Glomerular visceral epithelial cell (primary cell): ENCODE data around the gene LPCAT1.
"Not testable (repeated sequence)": the region's sequence is repeated elsewhere in the genome, so short reads cannot be mapped to it uniquely, and the experiment has no call there.

Source experiments
- DNase-seq: peaks from one replicate; pipeline ENCODE4 v3.0.0-alpha.2; 2016; ENCODE audit errors: extremely low spot score

LPCAT1 gene

DNA sequence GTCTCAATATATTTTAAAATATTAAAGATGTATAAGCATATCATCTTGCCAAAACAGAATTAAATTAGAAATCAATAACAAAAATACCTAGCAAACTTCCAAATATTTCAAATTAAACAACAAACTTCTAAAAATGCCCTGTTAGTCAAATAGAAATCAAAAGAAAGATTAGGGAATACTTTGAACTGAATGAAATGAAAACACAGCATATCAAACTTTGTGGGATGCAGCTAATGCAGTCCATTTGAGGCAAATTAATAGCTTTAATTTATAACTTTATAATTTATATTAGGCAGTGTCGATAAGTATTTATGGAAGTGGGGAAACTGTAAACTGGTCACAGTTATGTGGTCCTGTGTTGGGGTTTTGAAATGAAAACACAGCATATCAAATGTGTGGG, 95.7 kb downstream of the LPCAT1 start:
- no peak for DNase-seq

DNA sequence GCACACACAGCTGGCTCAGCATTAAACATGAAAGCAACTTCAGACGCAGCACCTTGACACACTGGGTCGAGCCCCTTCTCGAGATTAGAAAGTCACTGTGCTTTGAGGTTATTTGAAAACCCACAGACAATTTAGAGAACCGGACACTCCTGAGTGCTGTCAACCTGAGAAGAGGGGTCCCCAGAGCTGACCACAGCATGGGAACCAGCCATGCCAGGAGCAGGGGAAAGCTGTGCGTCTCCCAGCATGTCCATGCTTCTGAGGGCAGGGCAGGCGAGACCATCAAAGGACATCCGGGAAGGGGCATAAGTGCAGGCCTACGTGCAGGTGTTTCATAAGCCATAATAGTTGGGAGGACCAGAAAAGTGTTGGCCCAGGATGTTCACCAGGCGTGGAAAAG, 99.0 kb downstream of the LPCAT1 start:
- DNase-seq: no peak

DNA sequence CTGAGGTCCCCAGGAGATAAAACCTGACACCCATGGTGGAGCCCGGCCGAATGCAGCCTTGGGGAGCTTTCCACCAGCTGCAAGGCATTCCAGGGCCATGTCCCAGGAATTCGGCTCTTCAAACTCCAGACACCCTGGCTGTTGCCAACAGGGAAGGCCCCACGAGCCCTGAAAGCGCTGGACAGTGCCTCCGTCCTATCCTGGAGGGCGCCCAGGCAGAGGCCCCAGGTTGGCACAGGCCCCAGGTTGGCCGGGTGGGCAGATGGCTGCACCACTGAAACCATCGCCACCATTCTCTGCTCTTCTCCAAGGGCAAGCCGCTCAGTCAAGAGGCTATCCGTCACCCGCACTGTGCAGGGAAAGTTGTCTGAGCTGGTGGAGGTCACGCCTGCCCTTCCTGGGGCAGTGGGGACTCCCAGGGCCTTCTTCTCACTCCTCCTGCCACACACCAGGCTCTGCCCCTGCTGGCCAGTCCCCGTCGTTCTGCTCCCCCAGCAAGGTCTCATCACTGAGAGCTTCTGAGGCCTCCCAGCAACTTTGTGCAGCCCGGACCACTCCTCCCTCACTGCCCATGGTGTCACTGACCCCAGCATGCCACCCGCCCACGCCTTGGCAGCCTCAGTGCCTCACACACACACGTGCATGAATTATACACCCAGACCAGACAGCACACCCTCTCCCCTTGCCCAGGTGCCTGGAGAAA, 99.7 kb downstream of the LPCAT1 start:
- no peak for DNase-seq

DNA sequence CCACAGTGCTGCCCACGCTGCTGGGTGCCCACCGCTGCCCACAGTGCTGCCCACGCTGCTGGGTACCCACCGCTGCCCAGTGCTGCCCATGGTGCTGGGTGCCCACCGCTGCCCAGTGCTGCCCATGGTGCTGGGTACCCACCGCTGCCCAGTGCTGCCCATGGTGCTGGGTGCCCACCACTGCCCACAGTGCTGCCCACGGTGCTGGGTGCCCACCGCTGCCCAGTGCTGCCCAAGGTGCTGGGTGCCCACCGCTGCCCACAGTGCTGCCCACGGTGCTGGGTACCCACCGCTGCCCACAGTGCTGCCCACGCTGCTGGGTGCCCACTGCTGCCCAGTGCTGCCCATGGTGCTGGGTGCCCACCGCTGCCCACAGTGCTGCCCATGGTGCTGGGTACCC, 101.2 kb downstream of the LPCAT1 start:
- DNase-seq: not testable (repeated sequence)

DNA sequence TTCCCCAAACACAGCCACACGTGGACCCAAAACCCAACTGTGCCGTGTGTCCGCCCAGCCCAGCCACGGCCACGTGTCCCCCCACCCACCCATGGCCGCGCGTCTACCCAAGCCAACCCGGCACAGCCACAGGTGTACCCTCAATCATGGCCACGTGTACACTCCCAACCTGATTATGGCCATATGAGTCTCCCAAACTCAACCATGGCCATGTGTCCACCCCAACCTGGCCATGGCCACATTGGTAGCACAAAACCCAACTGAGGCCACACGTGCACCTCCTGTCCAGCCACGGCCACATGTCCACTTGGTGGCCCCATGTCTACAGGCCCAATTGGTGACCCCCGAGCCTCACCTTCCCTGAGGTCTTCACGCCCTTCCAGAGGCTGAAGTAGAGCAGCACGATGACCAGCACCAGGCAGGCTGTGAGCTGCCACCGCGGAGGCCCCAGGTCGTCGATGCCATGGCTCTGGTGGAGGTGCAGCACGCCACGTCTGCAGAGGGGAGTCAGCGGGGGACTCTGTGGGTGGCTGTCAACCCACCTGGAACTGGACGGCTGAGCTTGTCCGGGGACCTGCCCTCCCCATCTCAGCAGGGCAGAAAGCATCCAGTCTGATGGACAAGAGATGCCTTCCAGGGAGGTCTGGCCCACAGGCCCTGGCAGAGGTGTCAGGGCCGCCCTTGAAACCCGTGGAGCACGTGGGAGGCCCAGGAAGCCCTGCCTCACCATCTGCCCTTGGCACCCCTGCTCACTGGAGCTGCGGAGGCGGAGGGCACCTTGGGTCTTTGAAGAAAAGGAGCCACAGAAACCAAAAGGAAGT, 102.0 kb downstream of the LPCAT1 start:
- no peak for DNase-seq

DNA sequence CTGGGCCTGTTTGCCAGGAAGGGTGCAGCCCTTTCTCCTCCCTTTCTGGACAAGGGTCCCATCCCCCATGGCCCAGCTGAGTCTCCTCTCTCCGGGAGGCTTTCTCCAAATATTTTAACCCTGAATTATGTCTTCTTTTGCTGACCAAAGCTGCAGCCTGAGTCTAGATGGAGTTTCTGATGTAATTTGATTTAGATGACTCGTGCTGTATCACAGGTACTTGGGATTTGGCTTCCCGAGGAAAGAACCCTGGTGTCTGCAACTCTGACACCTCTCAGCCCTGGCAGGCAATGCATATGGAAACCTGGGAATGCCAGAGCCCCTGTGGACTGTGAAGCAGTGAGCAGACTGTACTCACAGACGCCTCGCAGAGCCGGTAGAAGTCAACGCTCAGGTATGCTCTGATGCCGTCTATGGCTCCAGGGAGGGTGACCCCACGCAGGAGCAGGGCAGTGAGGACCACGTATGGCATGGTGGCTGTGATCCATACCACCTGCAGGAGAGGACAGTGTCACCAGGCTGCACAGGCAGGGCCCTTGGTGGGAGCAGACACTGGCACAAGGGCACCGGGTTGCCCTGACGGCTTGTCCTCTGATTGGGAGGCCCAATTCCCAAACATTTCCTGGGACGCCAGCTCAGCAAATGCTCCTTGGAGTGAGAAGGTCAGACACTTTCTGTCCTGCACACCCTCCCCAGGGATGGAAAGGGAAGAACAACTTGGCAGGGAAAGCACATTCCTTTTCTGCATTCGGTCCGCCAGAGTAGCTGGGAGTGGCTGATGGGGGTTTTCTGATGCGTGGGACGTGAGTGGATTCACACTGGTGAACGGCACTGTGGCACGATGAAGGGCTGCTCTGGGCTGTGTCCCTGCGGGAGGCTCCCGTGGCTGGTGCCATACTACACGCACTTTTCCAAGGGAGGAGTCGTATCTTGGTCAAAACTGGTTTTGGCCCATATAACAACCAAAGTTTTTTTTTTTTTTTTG, 103.3 kb downstream of the LPCAT1 start:
- no peak for DNase-seq

DNA sequence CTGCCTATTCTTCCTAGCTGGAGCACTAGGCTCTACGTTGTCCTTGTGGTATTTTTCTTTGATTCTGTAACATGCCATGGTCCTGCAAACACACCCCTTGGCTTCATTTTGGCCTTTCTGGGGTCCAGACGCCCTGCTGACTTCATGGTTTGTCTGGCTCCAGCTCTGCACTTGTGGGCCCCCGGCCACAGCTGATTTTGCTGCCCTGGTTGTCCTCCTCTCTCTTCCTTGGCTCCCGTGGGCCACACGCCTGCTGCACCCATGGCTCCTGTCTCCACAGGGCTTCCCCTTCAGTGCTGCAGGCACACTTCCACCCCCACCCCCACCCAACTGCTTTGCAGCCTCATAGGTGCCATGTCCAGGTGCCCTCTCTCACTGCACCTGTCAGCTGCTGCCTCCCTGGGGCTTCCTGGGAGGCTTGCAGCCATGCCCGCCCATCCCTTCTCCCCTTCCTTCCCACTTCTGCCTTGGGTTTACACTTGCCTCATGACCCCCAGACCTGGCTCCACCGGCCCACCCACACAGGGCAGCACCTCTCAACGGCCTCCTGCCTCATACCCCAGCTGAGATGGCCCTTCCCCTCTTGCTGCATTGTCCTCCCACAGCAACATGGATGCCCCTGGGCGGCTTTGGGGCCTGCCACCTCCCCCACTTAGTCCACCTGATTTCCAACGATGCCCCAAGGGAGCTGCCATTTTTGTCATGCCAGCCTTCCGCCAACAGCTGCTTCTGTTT, 104.1 kb downstream of the LPCAT1 start:
- no peak for DNase-seq

DNA sequence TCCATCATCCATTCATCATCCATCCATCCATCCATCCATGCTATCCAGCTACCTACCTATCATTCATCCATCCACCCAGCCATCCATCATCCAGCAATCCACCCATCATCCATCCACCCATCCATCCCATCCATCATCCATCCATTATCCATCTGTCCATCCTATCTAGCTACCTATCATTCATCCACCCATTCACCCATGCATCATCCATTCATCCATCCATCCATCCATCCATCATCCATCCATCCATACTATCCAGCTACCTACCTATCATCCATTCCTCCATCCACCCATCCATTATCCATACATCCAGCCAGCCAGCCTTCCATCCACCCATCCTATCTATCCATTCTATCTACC, 104.9 kb downstream of the LPCAT1 start:
- no peak for DNase-seq

DNA sequence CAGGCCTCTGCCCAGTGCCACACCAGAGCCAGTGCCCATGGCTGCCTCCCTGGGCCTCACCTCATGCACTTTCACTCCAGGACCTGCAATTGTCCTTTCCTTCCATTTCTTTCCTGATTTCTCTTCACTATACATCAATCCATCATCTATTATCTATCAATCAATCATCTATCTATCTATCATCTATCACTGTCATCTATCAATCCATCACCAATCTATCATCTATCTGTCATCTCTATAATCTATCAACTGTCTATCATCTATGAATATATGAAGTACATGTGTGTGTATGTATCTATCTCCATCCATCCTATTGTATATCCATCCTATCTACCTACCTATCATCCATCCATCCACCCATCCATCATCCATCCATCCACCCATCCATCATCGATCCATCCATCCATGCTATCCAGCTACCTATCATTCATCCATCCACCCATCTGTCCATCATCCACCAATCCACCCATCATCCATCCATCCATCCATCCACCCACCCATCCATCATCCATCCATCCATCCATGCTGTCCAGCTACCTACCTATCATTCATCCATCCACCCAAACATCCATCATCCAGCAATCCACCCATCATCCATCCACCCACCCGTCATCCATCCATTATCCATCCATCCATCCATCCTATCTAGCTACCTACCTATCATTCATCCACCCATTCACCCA, 105.4 kb downstream of the LPCAT1 start:
- no peak for DNase-seq

DNA sequence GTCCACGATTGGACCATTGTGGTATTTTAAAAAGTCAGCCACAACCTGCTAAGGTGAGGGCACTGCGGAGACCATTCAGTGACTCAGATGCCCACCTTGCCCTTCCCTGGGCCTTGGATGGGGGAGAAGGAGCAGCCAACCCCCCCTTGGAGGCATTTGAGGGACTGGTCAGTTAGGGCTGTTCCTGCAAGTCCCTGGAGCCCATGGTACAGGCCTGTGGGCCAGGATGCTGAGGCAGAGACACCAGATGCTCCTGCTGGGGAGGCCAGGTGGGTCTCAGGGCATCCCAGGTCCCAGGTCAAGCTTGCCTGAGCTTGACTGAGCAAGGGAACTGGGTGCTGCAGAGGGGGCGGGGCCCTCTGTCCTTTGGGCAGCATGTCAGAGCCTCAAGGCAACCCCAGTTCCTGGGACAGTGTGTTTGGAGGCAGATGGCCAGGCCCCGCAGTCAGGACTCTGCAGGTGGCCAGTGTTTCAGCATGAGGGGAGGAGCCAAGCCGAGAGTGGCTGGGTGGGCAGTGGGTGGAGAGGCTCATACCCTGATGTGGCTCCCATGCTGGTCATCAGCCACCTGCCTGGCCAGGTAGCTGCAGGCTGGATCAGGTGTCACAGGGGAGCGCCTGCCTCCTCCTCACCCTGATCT, 106.1 kb downstream of the LPCAT1 start:
- no peak for DNase-seq

DNA sequence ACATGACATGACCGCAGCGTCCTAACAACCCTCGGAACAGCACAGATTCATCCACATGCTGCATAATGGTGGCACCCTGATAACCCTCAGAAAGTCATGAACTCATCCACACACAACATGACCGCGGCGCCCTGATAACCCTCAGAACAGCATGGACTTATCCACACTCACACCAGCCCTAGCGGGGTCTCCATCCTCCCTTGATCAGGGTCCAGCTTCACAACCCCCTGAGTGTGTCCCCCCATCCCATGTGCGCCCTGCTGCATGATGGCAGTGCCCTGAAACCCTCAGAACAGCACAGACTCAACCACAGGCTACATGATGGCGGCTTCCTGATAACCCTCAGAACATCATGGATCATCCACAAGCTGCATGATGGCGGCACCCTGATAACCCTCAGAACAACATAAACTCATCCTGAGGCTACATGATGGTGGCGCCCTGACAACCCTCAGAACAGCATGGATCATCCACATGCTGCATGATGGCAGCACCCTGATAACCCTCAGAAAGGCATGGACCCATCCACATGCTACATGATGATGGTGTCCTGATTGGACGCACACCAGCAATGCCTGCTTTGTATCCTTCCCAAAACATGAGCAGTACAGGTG, 106.8 kb downstream of the LPCAT1 start:
- DNase-seq: no peak

DNA sequence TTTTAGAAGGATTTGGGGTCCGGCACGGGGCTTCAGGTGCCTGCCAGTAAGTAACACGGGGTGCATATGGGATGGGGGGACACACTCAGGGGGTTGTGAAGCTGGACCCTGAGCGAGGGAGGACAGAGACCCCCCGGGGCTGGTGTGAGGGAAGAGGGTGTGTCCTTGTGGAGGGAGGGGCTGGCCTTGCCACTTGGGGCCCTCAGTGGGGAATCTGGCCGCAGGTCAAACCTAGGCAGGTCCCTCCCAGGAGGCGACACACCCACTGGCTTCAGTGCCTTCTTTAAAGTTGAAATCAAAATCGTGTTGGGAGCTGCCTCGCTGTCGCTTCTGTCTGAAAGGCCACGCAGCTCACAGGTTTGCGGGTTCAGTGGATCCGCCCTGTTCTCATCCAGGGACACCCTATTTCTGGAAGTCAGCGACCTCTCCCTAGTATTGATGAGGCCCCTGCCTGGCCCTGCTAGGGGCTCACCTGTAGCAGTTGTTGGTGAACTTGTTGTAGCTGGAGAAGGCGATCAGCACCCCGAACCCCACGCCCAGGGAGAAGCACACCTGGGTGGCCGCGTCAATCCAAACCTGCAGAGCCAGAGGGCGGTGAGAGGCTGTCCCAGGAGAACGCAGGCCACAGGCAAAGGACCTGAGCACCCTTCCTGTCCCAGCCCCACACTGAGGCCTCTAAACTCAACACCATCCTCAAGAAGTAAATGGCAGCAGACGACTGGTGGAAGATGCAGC, 108.0 kb downstream of the LPCAT1 start:
- no peak for DNase-seq

DNA sequence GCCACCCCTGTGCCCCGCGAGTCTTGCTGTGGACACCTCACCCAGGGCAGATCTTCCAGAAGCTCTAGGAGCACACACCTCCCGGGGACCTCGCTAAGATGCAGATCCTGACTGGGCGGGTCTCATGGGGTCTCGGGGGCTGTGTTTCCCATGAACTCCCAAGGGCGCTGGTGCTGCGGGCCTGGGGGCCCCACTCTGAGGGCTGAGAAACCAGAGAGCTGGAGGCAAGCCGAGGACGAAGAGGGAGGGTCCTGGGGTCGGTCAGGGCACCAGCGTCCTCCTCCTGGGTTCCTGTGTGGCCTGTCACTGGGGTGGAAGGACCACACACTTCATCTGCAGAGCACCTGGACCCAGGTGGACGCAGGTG, 108.7 kb downstream of the LPCAT1 start:
- no peak for DNase-seq

DNA sequence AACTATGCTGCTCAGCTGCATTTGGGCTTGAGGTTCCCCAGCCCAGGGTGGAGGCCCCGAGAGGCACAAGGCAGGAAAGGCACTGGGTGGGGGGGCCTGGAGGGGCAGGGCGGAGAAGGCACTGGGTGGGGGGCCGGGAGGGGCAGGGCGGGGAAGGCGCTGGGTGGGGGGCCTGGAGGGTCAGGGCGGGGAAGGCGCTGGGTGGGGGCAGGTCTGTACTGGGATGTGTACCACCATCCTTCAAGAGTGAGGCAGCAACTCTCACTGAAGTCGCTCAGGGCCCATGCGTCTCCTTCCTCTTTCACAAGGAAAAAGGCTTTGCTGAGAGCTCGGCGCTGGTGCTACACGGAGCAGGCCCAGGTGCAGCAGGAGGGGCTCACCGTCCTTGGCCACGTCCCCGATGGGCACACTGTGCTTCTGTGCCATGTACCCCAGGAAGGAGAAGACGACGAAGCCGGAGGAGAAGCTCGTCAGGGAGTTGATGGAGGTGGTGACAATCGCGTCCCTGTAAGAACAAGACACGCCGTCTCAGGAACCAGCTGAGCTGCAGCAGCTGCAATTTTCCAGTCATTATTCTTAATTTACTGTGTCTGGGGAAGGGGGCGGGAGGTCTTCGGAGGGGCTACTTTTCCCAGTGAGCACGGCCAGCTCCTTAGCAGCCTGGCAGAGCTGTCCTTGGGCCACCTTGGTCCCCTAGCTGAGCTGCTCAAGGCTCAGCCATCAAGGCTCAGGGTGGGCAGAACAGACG, 109.3 kb downstream of the LPCAT1 start:
- DNase-seq: no peak

DNA sequence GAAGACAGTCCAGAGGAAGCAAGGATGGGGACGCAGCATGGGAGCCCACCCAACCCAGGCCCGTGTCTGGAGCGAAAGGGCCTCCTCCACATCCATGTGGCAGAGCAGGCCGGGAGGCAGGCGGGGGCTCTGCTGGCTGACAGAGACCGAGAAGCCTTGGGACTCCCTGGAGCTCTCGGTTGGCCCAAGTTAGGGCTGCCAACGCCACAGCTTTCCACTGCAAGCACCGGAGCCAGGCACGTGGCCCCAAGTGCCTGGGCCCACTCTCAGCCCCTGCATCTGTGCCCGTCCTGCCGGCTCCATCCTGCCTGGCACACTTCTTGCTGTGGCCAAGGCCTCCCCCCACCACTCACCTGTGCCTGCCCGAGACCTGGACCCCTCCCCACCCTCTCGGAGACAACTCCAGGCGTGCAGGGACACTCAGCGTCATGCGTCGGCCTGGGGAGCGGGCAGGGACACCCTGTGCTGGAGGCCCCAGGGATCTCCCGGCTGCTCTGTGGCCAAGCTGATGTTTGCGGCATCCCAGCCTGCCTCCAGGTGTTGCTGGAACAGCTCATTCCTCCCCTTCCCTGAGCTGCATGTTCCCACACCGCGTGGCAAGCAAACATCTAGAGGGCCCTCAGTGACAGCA, 110.0 kb downstream of the LPCAT1 start:
- DNase-seq: no peak

DNA sequence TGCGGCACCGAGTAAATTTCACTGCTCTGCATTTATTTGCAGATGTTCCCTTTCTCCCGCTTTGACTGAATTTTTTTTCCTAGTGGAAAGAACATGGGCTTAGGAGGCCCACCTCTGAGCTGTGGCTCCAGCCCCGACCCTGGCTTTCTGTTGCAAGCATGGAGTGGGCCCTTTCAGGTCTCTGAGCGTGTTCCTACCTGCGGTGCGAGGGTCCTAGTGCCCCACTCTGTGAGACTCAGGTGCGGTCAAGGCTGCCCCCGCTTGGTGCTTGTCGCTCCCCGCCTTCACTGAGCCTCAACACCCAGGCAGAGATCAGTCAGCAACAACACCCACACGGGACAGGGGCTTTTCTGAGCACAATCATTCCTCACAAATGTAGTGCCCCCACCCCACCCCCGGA, 110.5 kb downstream of the LPCAT1 start:
- DNase-seq: no peak

DNA sequence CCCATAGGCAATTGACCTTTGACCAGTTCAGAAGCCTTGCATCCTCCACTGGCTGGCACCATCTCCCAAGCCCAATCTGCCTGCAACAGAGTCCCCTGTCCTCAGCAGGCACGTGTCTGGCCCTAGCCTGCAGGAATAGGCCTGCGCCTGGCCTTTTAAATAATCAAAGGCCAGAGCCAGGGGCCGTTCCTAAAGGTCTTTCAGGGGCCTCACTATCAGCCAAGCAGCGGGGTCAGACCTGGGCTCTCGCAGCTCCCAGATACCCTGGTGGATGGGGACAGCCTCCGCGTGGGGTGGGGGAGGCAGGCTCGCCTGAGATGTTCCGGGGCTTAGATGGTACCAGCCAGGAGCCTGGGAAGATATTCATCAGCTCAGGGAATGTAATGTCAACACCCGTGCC, 111.1 kb downstream of the LPCAT1 start:
- no peak for DNase-seq

DNA sequence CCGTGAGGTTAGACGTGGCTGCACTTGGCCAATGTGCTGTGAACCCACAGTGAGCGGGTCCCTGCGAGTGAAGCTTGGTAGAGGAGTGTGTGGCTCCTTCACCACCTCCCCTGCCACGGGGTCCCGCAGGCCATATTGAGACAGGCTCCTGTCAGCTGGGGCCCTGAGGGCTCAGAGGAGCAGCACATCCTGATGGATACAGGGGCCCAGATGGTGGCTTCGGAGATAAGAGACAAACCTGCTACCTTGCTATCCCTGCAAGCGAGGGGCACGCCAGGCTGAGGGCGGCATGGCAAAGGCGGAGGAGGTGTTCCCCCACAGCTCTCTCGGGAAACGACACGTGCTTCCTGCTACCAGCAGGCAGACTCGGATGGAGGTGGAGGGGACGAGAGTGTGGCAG, 111.6 kb downstream of the LPCAT1 start:
- DNase-seq: no peak
